ENCODE measurements around the gene SLC25A11. TPM values are rescaled to one million over a fixed set of nuclear protein-coding genes. Genes with fewer than 3 reads are reported as not detected.
"Not testable (repeated sequence)": the region's sequence is repeated elsewhere in the genome, so short reads cannot be mapped to it uniquely, and the experiment has no call there.

Gene SLC25A11
- total and polyA plus RNA-seq, 5 donors from 2014 or later = 22.6 to 78.4 (median 72.6) TPM

GRCh38 chr17:4906642-4907041, 33.2 kb downstream of the SLC25A11 start:
- Mint-ChIP-seq H3K27me3 (peaks cover 12% of the 10 kb centered on the region), H3K27ac (peak overlapping the region in 1 of 3 donors; percentile 5), H3K4me1 (peaks cover 0 to 22% (median 15%) of the 10 kb centered on the region in 4 donors)
- not testable (repeated sequence) for DNase-seq; H3K9me3 Mint-ChIP-seq; H3K36me3 ChIP-seq (ENCODE audit: control insufficient read depth, insufficient read depth, low read length); H3K4me3 ChIP-seq (ENCODE audit: low read depth, low read length); H3K9me3 ChIP-seq (ENCODE audit: control insufficient read depth in 2 of 2, low read length in 2 of 2); H3K27me3 ChIP-seq (ENCODE audit: control insufficient read depth, insufficient read depth, low read length); H3K36me3 Mint-ChIP-seq; H3K4me3 Mint-ChIP-seq; ATAC-seq (ENCODE audit: low read depth in 2 of 2); H3K27ac ChIP-seq (ENCODE audit: insufficient read depth, low read length, poor library complexity, severe bottlenecking)
- peaks cover 28% of the 10 kb centered on the region for H3K4me1 ChIP-seq (ENCODE audit: control insufficient read depth, insufficient read depth, low read length, poor library complexity, severe bottlenecking)

- Mint-ChIP-seq H3K27me3 (peaks cover 27% of the 10 kb centered on the region), H3K36me3 (no peaks in the 10 kb centered on the region), H3K27ac (peak within 1 kb of the TSS; percentile 69 to 79 (median 72)), H3K4me1 (peaks cover 0 to 43% (median 21%) of the 10 kb centered on the region in 4 donors), H3K4me3 (peak within 1 kb of the TSS; percentile 60 to 89 (median 70)), H3K9me3 (peaks cover 0 to 4% (median 0%) of the 10 kb centered on the region in 7 donors)
- peak within 1 kb of the TSS; percentile 53 for H3K4me3 ChIP-seq (ENCODE audit: low read depth, low read length)
- H3K36me3 ChIP-seq (ENCODE audit: control insufficient read depth, insufficient read depth, low read length) = no peaks in the 10 kb centered on the region
- H3K4me1 ChIP-seq (ENCODE audit: control insufficient read depth, insufficient read depth, low read length, poor library complexity, severe bottlenecking) = peaks cover 44% of the 10 kb centered on the region
- ATAC-seq (ENCODE audit: low read depth in 2 of 2) (peak; percentile 34 to 40), DNase-seq (peak; percentile 71 to 88 (median 73))
- H3K27me3 ChIP-seq (ENCODE audit: control insufficient read depth, insufficient read depth, low read length) = no peaks in the 10 kb centered on the region
- H3K27ac ChIP-seq (ENCODE audit: insufficient read depth, low read length, poor library complexity, severe bottlenecking) = no peak within 1 kb of the TSS
- H3K9me3 ChIP-seq (ENCODE audit: control insufficient read depth in 2 of 2, low read length in 2 of 2) = no peaks in the 10 kb centered on the region
These were observed 36.6 kb downstream of the SLC25A11 start, which contains the start of gene CHRNE for GRCh38 chr17:4903051-4903818. Gene CHRNE, minus strand, starts transcription at chr17:4903098. Its CDS starts 35 bp downstream, at chr17:4903063.

DNA sequence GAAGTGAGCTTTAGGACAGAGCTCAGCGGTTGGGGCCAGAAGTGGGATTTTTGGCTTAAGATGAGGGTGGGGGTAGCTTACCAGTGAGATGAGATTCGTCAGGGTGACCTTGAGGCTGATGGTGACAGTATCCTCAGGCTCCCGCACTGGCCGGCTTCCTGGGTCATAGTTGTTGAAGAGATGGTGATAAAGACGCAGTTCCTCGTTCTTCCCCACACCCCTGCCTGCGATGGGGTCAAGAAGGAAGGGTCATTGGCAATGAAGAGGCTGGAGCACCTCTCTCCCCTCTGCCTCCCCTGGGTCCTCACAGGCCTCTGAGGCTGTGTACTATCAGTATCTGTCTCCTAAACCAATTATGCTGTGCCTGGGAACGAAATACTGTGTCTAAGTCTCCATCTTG, 37.3 kb downstream of the SLC25A11 start:
- Mint-ChIP-seq H3K4me3 (peak overlapping the region; percentile 3 to 89 (median 70)), H3K27me3 (peaks cover 27% of the 10 kb centered on the region), H3K9me3 (peaks cover 0 to 4% (median 0%) of the 10 kb centered on the region in 7 donors), H3K27ac (peak overlapping the region in 2 of 3 donors; percentile 72 to 79), H3K4me1 (peaks cover 0 to 45% (median 21%) of the 10 kb centered on the region in 4 donors), H3K36me3 (no peaks in the 10 kb centered on the region)
- H3K9me3 ChIP-seq (ENCODE audit: control insufficient read depth in 2 of 2, low read length in 2 of 2) = no peaks in the 10 kb centered on the region
- H3K27ac ChIP-seq (ENCODE audit: insufficient read depth, low read length, poor library complexity, severe bottlenecking) = no peak overlapping the region
- no peak for ATAC-seq (ENCODE audit: low read depth in 2 of 2)
- peaks cover 42% of the 10 kb centered on the region for H3K4me1 ChIP-seq (ENCODE audit: control insufficient read depth, insufficient read depth, low read length, poor library complexity, severe bottlenecking)
- no peaks in the 10 kb centered on the region for H3K36me3 ChIP-seq (ENCODE audit: control insufficient read depth, insufficient read depth, low read length)
- DNase-seq = no peak
- no peaks in the 10 kb centered on the region for H3K27me3 ChIP-seq (ENCODE audit: control insufficient read depth, insufficient read depth, low read length)
- H3K4me3 ChIP-seq (ENCODE audit: low read depth, low read length) = no peak overlapping the region

DNA sequence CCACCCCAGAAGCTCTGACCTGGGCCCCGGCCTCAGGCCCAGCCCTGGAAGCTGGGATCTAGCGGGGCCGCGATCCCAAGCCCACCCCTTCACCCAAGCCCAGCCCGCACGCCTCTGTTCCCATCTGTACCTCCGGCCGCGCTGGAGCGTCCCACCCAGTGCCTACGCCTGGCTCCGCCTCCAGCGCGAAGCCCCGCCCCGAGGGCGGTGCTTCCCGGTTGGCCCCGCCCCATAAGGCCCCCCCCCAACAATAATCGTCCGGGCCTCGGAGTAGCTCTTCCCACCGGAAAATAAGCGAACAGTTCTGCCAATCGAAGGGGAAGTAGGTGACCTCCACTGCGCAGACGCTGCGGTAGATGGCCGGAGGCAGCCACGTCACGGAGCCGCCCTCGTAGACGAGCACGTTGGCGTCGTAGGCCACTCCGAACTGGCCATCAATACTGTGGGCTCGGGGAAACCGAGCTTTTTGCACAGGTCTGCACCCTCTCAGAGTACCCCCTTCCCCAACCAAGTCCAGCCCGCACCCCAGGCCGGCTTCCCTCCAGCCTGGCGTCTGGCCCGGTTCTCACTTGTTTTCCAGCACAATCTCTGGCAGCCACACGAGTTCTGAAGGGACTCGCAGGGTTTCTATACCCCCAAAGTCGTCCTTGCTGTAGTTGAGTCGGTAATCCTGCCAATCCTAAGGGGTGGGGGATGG, 38.0 kb downstream of the SLC25A11 start:
- H3K4me1 Mint-ChIP-seq = peaks cover 0 to 45% (median 21%) of the 10 kb centered on the region in 4 donors
- H3K27me3 Mint-ChIP-seq = peaks cover 27% of the 10 kb centered on the region
- H3K4me1 ChIP-seq (ENCODE audit: control insufficient read depth, insufficient read depth, low read length, poor library complexity, severe bottlenecking) = peaks cover 42% of the 10 kb centered on the region
- H3K27ac Mint-ChIP-seq = peak overlapping the region; percentile 83 to 99 (median 90)
- no peaks in the 10 kb centered on the region for H3K9me3 ChIP-seq (ENCODE audit: control insufficient read depth in 2 of 2, low read length in 2 of 2)
- no peaks in the 10 kb centered on the region for H3K36me3 Mint-ChIP-seq
- DNase-seq (no peak), ATAC-seq (ENCODE audit: low read depth in 2 of 2) (no peak)
- peaks cover 5% of the 10 kb centered on the region for H3K36me3 ChIP-seq (ENCODE audit: control insufficient read depth, insufficient read depth, low read length)
- H3K4me3 Mint-ChIP-seq = peak overlapping the region in 3 of 4 donors; percentile 38 to 91 (median 76)
- no peak overlapping the region for H3K4me3 ChIP-seq (ENCODE audit: low read depth, low read length)
- peak overlapping the region; percentile 72 for H3K27ac ChIP-seq (ENCODE audit: insufficient read depth, low read length, poor library complexity, severe bottlenecking)
- H3K9me3 Mint-ChIP-seq = peaks cover 0 to 4% (median 0%) of the 10 kb centered on the region in 7 donors
- no peaks in the 10 kb centered on the region for H3K27me3 ChIP-seq (ENCODE audit: control insufficient read depth, insufficient read depth, low read length)

DNA sequence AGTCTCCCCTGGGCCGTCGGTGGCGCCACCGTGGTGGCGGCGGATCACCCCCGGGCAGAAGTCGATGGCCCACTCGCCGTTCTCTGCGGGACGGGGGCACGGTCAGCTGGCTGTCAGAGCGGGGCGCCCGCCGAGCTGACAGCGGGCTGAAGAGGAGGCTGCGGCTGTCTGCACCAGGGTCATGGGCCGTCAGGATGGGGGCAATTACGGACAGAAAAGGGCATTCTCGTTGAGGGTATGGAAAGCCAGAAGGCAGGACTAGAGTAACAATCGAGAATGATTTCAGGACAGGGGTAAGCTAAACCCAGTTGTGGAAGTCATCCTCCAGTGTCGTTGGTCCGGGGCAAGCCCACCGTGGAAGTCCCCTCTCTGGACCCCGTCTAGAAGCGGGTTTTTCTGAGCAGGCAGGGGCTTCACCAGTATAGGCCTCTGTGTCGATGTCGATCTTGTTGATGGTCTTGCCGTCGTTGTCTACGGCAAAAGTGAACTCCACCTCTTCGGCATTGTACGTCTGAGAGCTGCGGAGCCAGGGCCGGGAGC, 38.7 kb downstream of the SLC25A11 start:
- Histone ChIP-seq H3K27ac (ENCODE audit: insufficient read depth, low read length, poor library complexity, severe bottlenecking) (peak overlapping the region; percentile 72), H3K27me3 (ENCODE audit: control insufficient read depth, insufficient read depth, low read length) (no peaks in the 10 kb centered on the region), H3K4me3 (ENCODE audit: low read depth, low read length) (peak overlapping the region; percentile 48), H3K36me3 (ENCODE audit: control insufficient read depth, insufficient read depth, low read length) (peaks cover 6% of the 10 kb centered on the region), H3K4me1 (ENCODE audit: control insufficient read depth, insufficient read depth, low read length, poor library complexity, severe bottlenecking) (peaks cover 42% of the 10 kb centered on the region), H3K9me3 (ENCODE audit: control insufficient read depth in 2 of 2, low read length in 2 of 2) (no peaks in the 10 kb centered on the region)
- Mint-ChIP-seq H3K27me3 (peaks cover 27% of the 10 kb centered on the region), H3K9me3 (peaks cover 0 to 4% (median 0%) of the 10 kb centered on the region in 7 donors), H3K27ac (peak overlapping the region in 2 of 3 donors; percentile 90 to 99), H3K36me3 (no peaks in the 10 kb centered on the region), H3K4me1 (peaks cover 0 to 45% (median 21%) of the 10 kb centered on the region in 4 donors), H3K4me3 (peak overlapping the region; percentile 76 to 94 (median 87))
- ATAC-seq (ENCODE audit: low read depth in 2 of 2) = no peak
- no peak for DNase-seq

- no peaks in the 10 kb centered on the region for H3K9me3 ChIP-seq (ENCODE audit: control insufficient read depth in 2 of 2, low read length in 2 of 2)
- H3K4me3 ChIP-seq (ENCODE audit: low read depth, low read length) = no peak overlapping the region
- H3K4me3 Mint-ChIP-seq = peak overlapping the region; percentile 88 to 99 (median 92)
- H3K9me3 Mint-ChIP-seq = peaks cover 0 to 4% (median 0%) of the 10 kb centered on the region in 7 donors
- peak overlapping the region; percentile 72 for H3K27ac ChIP-seq (ENCODE audit: insufficient read depth, low read length, poor library complexity, severe bottlenecking)
- no peaks in the 10 kb centered on the region for H3K27me3 ChIP-seq (ENCODE audit: control insufficient read depth, insufficient read depth, low read length)
- H3K27ac Mint-ChIP-seq = peak overlapping the region in 2 of 3 donors; percentile 96 to 99
- peak; percentile 33 to 35 for ATAC-seq (ENCODE audit: low read depth in 2 of 2)
- H3K4me1 ChIP-seq (ENCODE audit: control insufficient read depth, insufficient read depth, low read length, poor library complexity, severe bottlenecking) = peaks cover 42% of the 10 kb centered on the region
- H3K4me1 Mint-ChIP-seq = peaks cover 0 to 45% (median 21%) of the 10 kb centered on the region in 4 donors
- peaks cover 13% of the 10 kb centered on the region for H3K36me3 ChIP-seq (ENCODE audit: control insufficient read depth, insufficient read depth, low read length)
- H3K36me3 Mint-ChIP-seq = peaks cover 3% of the 10 kb centered on the region
- H3K27me3 Mint-ChIP-seq = peaks cover 22% of the 10 kb centered on the region
- peak; percentile 53 to 84 (median 81) for DNase-seq
These were observed 39.4 kb downstream of the SLC25A11 start for GRCh38 chr17:4900231-4901107.
